Measurements from ENCODE around the gene PKDCC.
"Not testable (repeated sequence)": the region's sequence is repeated elsewhere in the genome, so short reads cannot be mapped to it uniquely, and the experiment has no call there.

PKDCC gene

DNA sequence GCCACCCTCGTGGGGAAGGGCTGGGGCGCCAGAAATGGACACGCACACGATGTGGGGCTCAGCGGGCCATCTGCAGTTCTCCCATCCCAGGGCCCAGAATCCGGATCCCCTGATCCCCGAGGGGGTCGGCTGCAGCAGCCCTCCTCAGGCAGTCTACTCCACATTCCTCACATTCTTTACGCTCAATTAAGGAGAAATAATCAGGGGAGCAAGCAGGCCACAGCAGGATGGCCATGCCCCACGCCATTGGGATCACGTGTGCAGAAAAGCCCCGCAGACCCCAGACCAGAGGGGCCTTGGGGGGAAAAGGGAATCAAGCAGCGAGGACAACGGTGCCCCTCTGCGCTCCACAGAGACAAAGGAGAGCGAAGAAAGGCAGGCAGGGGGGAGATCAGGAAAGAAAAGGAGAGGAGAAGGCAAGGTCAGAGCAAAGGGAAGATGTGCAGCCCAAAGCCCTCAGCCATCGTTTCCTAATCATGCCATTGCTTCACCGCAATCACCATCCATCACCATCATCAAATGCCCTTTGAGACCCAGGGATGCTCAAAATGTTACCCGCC lies 17.5 kb upstream of the PKDCC start:
- DNase-seq (ENCODE audit: low read depth in 3 of 3, low spot score in 1 of 3) = no peak

DNA sequence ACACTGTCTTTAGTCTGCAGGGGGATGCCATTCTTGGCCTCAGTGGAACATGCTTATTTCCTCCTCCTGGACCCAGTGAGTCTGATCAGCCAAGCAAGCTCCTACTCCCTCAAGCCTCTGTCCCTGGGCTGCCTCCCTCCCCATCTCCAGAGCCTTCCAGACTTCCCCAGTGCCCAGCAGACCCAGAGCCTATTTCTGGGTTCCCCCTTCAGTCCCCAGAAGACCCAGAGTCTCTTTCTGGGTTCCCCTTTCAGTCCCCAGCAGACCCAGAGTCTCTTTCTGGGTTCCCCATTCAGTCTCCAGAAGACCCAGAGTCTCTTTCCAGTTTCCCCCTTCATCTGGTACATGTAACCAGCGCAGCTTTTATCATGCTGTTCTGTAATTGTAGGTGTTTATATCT lies 17.0 kb upstream of the PKDCC start:
- no peak for DNase-seq (ENCODE audit: low read depth in 3 of 3, low spot score in 1 of 3)

DNA sequence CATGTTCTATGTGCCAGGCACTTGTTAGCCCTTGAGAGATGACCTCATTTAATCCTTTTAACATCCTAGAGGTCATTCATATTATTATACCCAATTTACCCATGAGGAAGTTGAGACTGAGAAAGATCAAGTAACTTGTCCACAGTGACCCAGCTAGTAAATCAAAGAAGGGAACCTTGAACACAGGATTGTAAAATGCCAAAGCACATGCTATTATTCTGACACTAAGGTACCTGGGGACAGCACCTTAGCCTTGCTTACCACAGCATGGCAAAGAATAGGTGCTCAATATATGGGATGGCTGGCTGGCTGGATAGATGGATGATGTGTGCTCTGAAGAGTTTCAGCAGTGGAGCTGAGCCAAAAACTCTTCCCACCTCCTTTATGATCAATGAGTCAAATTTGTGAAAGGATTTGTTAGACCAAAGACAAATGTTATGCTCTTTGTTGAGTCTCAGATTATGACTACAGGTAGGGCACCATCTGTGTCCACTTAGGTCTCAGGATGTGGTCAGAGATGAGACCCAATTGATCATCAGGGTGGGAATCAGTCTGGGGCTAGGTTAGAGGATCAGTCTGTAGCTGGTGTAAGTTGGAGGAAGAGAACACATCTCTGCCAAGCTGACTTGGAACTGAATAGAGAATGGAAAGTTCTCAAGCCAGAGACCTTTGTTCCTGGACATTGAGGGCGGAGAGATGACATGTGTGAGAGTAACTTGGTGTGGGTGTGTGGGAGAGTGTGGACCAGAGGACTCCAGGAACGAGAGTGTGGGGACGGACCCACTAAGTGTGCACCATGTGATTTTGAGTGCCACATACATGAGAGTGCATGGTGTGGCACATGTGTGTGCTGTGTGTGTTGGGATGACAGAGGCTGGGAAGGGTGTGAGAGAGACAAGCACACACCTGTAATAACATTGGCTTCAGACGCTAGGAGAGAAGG lies 16.3 kb upstream of the PKDCC start:
- DNase-seq (ENCODE audit: low read depth in 3 of 3, low spot score in 1 of 3) = no peak

DNA sequence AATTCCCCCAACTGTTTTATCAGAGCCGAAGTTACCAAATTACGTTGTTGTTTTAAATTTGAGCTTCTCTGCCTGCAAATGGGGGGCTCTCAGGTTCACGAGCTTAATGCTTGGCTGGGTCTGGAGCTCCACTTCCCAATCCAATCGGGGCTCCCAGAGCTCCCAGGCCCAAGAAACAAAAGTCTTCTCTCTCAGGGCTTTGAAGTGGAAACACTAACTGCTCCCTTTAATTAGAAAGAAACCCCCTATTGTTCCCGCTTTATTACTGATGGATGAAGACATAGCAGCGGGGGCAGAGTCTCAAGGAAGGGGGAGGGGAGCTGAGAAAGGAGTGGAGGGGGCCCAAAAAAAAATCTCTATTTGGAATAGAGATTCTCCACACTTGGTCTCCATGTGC lies 15.6 kb upstream of the PKDCC start:
- DNase-seq (ENCODE audit: low read depth in 3 of 3, low spot score in 1 of 3) = no peak

DNA sequence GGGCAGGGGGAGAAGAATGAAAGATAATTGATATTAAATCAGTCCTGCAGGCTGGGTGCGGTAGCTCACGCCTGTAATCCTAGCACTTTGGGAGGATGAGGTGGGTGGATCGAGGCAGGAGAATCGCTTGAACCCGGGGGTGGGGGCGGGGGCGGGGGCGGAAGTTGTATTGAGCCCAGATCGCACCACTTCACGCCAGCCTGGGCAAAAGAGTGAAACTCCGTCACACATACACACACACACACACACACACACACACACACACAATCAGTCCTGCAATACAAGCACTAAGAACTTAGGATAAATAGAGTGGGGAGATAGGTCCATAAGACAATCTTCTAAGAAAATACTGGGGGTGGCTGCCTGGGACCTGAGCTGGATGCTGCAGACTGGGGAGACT lies 15.1 kb upstream of the PKDCC start:
- no peak for DNase-seq (ENCODE audit: low read depth in 3 of 3, low spot score in 1 of 3)

DNA sequence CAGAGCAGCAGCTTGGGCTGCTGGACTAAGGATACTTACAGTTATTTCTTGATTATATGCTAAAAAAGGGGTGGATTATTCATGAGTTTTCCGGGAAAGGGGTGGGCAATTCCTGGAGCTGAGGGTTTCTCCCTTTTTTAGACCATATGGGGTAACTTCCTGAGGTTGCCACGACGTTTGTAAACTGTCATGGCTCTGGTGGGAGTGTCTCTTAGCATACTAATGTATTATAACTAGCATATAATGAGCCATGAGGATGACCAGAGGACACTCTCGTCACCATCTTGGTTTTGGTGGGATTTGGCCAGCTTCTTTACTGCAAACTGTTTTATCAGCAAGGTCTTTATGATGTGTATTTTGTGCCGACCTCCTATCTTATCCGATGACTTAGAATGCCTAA lies 13.7 kb upstream of the PKDCC start:
- not testable (repeated sequence) for DNase-seq (ENCODE audit: low read depth in 3 of 3, low spot score in 1 of 3)

DNA sequence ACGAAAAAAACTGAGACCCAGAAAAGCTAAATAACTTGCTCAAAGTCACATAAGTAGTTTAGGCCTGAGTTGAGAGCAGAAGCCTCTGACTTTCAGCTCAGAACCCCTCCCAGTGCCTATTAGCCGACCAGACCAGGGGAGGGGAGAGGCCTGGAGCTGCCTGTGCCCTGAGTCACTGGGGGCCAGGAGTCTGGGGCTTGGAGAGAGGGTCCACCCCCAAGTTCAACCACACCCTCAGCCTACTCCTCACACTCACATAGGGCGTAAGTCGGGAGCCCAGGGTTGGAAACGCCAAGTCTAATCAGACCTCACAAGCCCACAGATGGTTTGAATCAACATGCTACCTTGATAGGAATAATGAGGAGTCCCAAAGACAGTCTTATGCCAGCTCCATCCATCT lies 12.6 kb upstream of the PKDCC start:
- DNase-seq (ENCODE audit: low read depth in 3 of 3, low spot score in 1 of 3) = no peak

DNA sequence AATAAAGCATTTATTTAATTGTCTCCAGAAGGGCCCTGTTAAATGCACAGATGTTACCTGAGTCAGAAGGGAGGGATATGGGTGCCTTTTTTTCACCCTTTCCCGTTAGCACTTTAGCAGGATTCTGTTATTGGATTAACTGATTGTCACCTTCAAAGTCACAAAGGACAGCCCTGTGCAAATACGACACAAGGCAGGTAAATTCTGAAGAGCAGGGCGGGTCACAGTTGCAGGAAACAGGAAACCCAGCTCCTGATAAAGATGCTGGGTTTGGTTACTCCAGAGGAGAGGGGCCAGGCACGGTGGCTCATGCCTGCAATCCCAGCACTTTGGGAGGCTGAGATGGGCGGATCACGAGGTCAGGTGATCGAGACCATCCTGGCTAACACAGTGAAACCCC lies 11.4 kb upstream of the PKDCC start:
- no peak for DNase-seq (ENCODE audit: low read depth in 3 of 3, low spot score in 1 of 3)

DNA sequence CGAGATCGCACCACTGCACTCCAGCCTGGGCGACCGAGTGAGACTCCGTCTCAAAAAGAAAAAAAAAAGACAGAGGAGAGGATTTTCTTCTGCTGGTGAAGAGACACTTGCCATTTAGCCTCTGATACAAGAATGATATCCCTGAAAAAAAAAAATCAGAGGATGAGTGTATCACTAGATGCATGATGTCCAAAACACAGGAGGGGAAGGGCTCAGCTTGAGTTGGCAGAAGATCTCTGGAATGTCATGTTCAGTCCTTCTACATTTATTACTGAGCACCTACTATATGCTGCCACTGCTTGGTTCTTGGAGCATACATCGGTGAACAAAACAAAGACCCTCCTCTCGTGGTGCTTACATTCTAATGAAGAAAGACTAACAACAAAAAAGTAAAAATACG lies 10.9 kb upstream of the PKDCC start:
- no peak for DNase-seq (ENCODE audit: low read depth in 3 of 3, low spot score in 1 of 3)

DNA sequence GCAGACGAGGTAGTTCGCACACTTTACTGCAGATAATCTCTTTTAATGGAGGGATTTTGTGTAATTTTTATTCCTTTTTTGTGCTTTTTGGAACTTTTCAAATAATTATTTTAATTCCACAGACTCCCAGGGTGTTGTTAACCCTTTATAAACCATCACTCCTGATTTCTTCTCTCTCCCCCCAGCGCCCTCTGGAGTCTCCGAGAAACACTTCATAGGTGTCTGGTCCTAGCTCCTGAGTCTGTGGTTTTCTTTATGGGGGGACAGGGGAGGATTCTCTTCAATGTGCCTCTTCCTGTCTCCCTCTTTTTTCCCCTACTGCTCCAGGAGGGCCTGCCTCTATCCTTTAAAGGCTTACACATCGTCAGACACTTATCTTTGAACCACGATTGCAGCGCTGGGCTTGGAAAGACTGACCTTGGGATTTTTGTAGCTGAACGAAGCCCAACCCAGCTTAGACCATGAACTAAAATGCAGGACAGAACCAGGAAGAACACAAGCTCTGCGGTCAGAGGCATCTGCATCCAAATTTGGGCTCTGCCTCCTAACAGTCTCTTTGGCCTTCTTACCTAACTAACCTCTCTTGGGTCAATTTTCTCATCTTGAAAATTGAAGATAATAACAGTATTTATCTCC lies 7.1 kb upstream of the PKDCC start:
- no peak for DNase-seq (ENCODE audit: low read depth in 3 of 3, low spot score in 1 of 3)

DNA sequence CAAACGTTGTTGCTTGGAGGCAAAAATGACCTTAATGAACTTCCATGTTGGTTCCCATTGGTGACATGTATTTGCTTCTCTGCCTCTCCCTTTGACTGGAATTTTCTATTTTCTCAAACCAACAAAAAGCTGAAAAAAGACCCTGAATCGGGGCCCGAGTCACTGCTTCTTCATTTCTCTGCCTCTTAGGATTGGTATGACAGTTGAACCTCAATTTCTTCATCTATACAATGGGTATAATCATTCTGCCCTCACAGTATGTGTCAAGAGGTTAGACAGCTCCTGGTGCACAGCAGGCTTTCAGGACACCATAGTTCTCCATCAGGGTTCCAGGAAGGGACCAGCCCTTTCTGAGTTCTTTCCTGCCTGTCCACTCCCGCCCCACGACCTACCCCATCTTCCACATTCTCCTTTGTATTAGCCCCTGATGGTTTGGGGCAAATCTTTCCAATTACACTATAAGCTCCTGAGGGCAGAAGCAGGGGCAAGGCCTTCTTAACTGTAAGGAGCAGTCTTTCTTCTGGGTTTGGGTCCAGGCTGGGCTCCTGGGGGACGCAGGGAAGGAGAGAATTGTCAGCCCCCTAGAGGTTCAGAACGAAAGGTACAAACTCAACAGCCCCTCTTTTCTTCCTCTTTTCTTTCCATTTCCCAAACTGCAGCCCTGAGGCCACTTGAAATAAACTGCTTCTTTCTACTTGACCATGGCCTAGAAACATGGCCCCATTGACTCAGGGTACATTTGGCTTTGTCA lies 6.3 kb upstream of the PKDCC start:
- no peak for DNase-seq (ENCODE audit: low read depth in 3 of 3, low spot score in 1 of 3)

DNA sequence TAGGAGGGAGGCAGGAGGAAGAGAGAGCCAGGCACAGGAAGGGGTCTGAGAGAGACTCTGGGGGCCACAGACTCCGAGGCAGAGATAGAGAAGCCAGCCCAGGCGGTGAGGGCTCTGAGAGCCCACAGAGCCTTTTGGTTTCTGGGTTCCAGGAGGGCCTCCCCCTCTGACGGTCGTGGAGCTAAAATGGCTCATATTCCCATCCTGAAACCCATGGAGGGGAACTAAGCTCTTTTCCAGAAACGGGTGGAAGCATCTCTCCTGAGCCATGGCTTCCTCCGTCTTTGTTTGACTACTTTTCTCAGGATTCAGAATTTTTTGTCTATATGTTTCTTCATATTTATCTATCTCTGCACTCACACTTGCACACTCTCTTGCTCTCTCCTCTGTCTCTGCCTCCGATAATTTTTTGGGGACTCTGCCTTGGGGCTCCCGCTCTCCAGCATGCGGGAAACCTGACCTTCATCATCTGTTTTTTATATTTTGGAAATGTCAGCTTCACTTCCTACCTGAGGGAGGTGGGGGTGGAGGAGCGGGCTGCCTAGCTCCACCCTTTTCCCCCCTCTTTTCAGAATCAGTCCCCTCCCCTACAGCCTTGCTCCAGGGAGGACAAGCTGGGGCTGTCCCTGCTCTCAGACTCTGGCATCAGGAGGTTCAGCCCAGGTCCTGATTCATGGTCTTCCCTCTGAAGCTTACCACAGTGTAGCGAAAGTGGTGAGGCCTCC lies 5.0 kb upstream of the PKDCC start:
- DNase-seq (ENCODE audit: low read depth in 3 of 3, low spot score in 1 of 3) = no peak

DNA sequence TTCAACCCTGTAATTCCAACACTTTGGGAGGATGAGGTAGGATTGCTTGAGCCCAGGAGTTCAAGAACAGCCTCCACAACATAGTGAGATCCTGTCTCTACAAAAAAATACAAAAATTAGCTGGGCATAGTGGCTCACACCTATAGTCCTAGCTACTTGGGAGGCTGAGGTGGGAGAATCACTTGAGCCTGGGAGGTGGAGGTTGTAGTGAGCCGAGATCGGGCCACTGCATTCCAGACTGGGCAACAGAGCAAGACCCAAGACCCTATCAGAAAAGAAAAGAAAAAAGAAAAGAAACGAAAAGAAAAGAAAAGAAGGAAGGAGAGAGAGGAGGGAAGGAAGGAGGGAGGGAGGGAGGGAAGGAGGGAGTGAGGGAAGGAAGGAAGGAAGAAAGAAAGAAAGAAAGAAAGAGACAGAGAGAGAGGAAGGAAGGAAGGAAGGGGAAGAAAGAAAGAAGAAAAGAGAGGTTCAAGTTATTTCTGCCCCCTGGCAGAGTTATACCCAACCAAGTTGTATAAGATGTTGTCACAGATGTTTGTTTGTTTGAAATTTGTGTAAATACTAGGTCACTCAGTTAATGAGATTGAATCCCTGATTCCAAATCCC lies 3.9 kb upstream of the PKDCC start:
- DNase-seq (ENCODE audit: low read depth in 3 of 3, low spot score in 1 of 3) = no peak

DNA sequence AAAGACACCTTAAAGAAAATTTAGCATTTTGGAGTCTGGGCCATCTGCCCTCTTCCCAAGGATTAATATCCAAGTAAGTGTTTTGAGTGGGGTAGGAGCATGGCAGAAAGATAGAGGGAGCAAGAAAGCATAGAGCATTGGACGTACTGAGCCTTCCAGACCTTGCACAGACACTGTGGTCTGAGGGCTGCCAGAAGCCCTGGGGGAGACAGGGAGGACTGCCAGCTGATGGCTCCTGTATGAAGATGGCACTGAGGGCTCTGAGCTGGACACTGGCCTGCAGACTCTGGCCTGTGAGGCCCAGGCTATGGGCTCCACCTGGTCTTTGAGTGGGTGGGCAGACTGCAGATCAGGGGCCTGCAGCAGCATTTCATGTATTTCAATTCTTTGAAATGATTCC lies 2.9 kb upstream of the PKDCC start:
- DNase-seq (ENCODE audit: low read depth in 3 of 3, low spot score in 1 of 3) = no peak

DNA sequence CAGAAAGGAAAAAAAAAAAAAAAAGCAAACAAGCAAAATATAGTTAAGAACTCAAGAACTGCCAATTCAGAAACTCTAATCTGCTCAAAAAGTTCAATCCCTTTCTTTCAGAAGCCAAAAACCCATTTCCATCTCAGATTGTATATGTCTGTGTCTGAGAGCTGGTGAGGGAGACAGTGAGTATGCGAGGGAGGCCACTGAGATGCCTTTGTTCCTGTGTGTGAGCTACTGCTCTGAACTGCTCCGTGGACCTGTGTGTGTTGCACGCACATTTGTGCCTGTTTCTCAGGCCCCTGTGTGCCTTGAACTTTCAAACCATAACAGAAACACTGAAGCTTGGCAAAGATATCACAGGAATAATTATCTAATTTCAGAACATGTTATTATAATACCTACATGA lies 2.5 kb upstream of the PKDCC start:
- DNase-seq (ENCODE audit: low read depth in 3 of 3, low spot score in 1 of 3) = no peak

DNA sequence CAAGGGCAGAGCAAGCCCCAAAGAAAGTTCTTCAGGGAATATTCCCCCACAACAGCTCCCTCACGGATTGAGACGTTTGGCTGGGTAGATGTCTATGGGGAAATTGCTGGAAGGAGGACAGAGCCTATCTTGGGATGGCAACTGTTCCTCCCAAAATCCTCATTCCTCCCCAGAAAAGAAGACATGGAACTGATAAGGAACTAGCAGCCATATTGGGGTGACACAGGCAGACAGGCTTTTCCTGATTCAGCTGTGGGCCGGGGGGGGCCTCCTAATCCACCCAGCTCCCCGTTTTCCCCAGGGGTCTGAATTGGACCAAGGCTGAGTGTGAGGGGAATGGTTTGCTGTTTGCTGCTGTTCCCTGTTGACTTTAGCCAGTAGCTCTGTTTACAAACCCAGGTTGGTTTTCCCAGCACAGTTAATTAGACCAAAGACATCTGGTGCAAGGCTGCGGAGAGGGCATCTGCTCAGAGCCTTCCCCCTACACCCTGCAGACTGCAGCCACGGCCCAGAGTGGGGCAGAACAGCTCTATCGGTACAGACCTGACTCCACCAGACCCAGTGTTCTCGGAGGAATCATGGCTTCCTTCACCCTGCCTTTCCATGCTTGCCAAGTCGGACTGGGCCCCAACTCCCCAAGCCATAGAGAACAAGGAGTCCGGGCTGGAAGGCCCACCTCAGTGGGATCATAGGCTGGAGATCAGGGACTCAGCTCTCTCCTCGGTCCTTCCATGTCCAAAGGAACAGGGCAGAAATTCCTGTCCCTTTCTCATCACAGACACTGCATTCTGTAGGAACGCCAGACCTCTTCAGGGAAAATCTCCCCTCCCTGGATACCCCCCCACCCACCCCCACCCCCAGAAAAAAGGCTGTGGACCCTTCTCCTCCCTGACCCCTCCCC lies 1.7 kb upstream of the PKDCC start:
- no peak for DNase-seq (ENCODE audit: low read depth in 3 of 3, low spot score in 1 of 3)

DNA sequence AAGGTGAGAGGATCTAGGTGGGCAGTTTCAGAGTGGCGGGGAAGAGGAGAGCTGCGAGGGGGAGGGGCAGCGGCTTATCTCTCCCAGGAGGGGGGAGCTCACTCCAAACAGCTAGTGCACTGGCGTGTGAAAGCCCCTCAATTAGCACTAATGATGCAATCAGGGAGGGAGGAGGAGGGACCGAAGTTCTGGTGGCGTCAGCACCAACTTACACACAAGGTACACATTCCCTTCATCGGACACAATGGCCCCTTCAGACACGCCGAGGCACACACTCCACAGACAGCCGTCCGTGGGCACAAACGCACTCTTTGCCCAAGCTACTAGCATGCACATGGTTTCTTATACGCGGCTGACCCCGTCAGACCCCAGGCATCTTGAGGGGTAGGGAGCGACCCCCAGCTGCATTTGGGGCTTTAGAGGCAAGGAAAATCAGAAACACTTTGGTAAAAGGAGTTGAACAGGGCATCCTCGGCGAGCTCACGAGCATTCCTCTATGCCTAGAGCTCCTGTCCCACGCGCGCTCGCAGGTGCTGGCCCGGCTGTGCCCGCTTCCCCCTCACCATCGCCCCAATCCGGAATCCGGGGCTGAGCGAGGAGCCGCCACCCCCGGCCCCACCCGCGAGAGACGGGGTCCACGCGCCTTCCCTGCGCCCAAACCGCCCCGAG lies 868 bp upstream of the PKDCC start:
- DNase-seq (ENCODE audit: low read depth in 3 of 3, low spot score in 1 of 3) = no peak

DNA sequence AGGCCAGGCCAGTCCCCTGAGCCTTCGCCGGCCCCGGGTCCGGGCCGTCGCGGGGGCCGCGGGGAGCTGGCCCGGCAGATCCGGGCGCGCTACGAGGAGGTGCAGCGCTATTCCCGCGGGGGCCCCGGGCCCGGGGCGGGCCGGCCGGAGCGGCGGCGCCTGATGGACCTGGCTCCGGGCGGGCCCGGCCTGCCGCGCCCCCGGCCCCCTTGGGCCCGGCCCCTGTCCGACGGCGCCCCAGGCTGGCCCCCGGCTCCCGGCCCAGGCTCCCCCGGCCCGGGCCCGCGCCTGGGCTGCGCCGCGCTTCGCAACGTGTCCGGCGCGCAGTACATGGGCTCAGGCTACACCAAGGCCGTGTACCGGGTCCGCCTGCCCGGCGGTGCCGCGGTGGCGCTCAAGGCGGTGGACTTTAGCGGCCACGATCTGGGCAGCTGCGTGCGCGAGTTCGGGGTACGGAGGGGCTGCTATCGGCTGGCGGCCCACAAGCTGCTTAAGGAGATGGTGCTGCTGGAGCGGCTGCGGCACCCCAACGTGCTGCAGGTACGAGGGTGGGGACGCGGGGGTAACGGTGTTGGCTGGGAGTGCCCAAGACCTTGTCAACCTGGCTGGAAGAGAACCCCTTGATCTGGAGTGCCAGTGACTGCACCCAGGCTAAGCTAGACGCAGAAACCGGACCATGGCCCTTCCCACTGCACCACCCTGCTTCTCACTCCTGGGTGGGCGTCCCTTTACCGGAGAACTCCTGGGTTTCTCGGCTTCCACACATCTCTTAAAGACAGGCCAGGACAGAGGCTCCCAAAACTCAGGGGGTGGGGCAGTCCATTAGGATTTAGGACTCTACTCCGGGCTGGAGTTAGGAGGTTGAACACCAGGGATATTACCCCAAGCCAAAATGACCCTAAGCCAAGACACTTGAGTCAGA lies 739 bp downstream of the PKDCC start:
- DNase-seq (ENCODE audit: low read depth in 3 of 3, low spot score in 1 of 3) = no peak

Measured in stimulated activated CD4-positive, alpha-beta T cell treated with anti-CD3 and anti-CD28 coated beads, TNF-alpha, amount 100 ng/mL, for 1 hour (primary cell).